NK-92 treated with Interleukin-12 subunit alpha and Interleukin-12 subunit beta, amount 100 ng/mL, for 24 hours (cell line): Measurements from ENCODE around the gene UVRAG.

ENCODE experiments used
- DNase-seq: peaks from one replicate; lab custom pipeline; 2025; lab: John Stamatoyannopoulos, UW

The UVRAG gene

GRCh38 chr11:75814677-75815344, at the start of gene UVRAG:
Gene UVRAG, plus strand, starts transcription at chr11:75815210. Its CDS starts 198 bp downstream, at chr11:75815408.
- DNase-seq, result peak; percentile 99

- no peak for DNase-seq
Measured at GRCh38 chr11:75766443-75767227, 48.4 kb upstream of the UVRAG start.

GRCh38 chr11:75767228-75767572, 47.8 kb upstream of the UVRAG start:
- DNase-seq, result no peak

- DNase-seq, result no peak
Measured at GRCh38 chr11:75767793-75768111, 47.3 kb upstream of the UVRAG start.

GRCh38 chr11:75768112-75768908, 46.7 kb upstream of the UVRAG start, which contains the start of gene DGAT2:
Gene DGAT2, plus strand, starts transcription at chr11:75768778. Its CDS starts 214 bp downstream, at chr11:75768992.
- no peak for DNase-seq

GRCh38 chr11:75768909-75769771, 45.9 kb upstream of the UVRAG start:
- no peak for DNase-seq

GRCh38 chr11:75770102-75770501, 44.9 kb upstream of the UVRAG start:
- no peak for DNase-seq

- no peak for DNase-seq
Measured at GRCh38 chr11:75771646-75772410, 43.2 kb upstream of the UVRAG start.

- DNase-seq, result no peak
Measured at GRCh38 chr11:75773595-75774353, 41.2 kb upstream of the UVRAG start.

GRCh38 chr11:75775056-75775455, 40.0 kb upstream of the UVRAG start:
- DNase-seq, result no peak

GRCh38 chr11:75776546-75776945, 38.5 kb upstream of the UVRAG start:
- DNase-seq, result no peak

- DNase-seq, result peak; percentile 11
Measured at GRCh38 chr11:75777461-75778110, 37.4 kb upstream of the UVRAG start.

GRCh38 chr11:75778962-75779361, 36.0 kb upstream of the UVRAG start:
- DNase-seq, result no peak

- DNase-seq, result no peak
Measured at GRCh38 chr11:75779960-75780359, 35.0 kb upstream of the UVRAG start.

GRCh38 chr11:75780888-75781287, 34.1 kb upstream of the UVRAG start:
- DNase-seq, result no peak

GRCh38 chr11:75781296-75781695, 33.7 kb upstream of the UVRAG start:
- DNase-seq, result no peak

- no peak for DNase-seq
Measured at GRCh38 chr11:75781831-75782230, 33.2 kb upstream of the UVRAG start.

- DNase-seq, result no peak
Measured at GRCh38 chr11:75782540-75783263, 32.3 kb upstream of the UVRAG start.

- no peak for DNase-seq
Measured at GRCh38 chr11:75783416-75784084, 31.5 kb upstream of the UVRAG start.
